H9 (cell line): ENCODE data around the gene VWA1. TPM values are rescaled to one million over a fixed set of nuclear protein-coding genes. Genes with fewer than 3 reads are reported as not detected.

ENCODE experiments used
- DNase-seq: peaks from one replicate; pipeline ENCODE4 v3.0.0-alpha.2; 2017
- H2AFZ ChIP-seq: one replicate; pipeline ENCODE4 v1.6.1; 2013; ENCODE audit warnings: mild to moderate bottlenecking, low read length, control low read depth, moderate library complexity
- H2AK5ac ChIP-seq: 2 replicates; pipeline ENCODE4 v1.6.1; 2013; ENCODE audit warnings: low read length, control low read depth, mixed read lengths; ENCODE audit not compliant: insufficient read length
- H2BK120ac ChIP-seq: one replicate; pipeline ENCODE4 v1.6.1; 2013; ENCODE audit warnings: low read depth, mild to moderate bottlenecking, low read length, control low read depth, inconsistent platforms; ENCODE audit not compliant: poor library complexity, severe bottlenecking
- H2BK12ac ChIP-seq: 2 replicates; pipeline ENCODE4 v1.6.1; 2013; ENCODE audit warnings: low read length, control low read depth, mixed read lengths, low read depth; ENCODE audit not compliant: insufficient read length
- H2BK15ac ChIP-seq: 2 replicates; pipeline ENCODE4 v1.6.1; 2013; ENCODE audit warnings: low read depth, low read length, control low read depth
- H2BK20ac ChIP-seq: one replicate; pipeline ENCODE4 v1.6.1; 2013; ENCODE audit warnings: low read depth, mild to moderate bottlenecking, low read length, control low read depth, inconsistent platforms; ENCODE audit not compliant: poor library complexity, severe bottlenecking
- H2BK5ac ChIP-seq: 2 replicates; pipeline ENCODE4 v1.6.1; 2013; ENCODE audit warnings: low read length, control low read depth, mixed read lengths; ENCODE audit not compliant: insufficient read length
- H3K14ac ChIP-seq: 2 replicates; pipeline ENCODE4 v1.6.1; 2013; ENCODE audit warnings: low read length, control low read depth; ENCODE audit not compliant: insufficient read depth
- H3K18ac ChIP-seq: 2 replicates; pipeline ENCODE4 v1.6.1; 2013; ENCODE audit warnings: low read depth, mild to moderate bottlenecking, mixed read lengths, low read length, control low read depth; ENCODE audit not compliant: insufficient read length
- H3K23ac ChIP-seq: 2 replicates; pipeline ENCODE4 v1.6.1; 2013; ENCODE audit warnings: low read length, control low read depth, mixed read lengths, low read depth; ENCODE audit not compliant: insufficient read length
- H3K23me2 ChIP-seq: 2 replicates; pipeline ENCODE4 v1.6.1; 2013; ENCODE audit warnings: low read depth, mild to moderate bottlenecking, mixed read lengths, low read length, control low read depth; ENCODE audit not compliant: insufficient read length, poor library complexity, severe bottlenecking
- H3K27ac ChIP-seq: 2 replicates; pipeline ENCODE4 v1.5.1; 2013; ENCODE audit warnings: low read length, control low read depth, mixed read lengths, low read depth; ENCODE audit not compliant: insufficient read length
- H3K27me3 ChIP-seq: 2 replicates; pipeline ENCODE4 v1.6.1; 2013; ENCODE audit warnings: low read length, control low read depth, inconsistent platforms; ENCODE audit not compliant: insufficient read depth
- H3K4ac ChIP-seq: 2 replicates; pipeline ENCODE4 v1.6.1; 2013; ENCODE audit warnings: low read depth, mild to moderate bottlenecking, control low read depth, inconsistent platforms, low read length, moderate library complexity
- H3K4me1 ChIP-seq: 2 replicates; pipeline ENCODE4 v1.6.1; 2013; ENCODE audit warnings: low read length, control low read depth, inconsistent platforms; ENCODE audit not compliant: insufficient read depth
- H3K4me2 ChIP-seq: 2 replicates; pipeline ENCODE4 v1.6.1; 2013; ENCODE audit warnings: low read length, control low read depth, mixed read lengths; ENCODE audit not compliant: insufficient read length, insufficient read depth
- H3K56ac ChIP-seq: 2 replicates; pipeline ENCODE4 v1.6.1; 2013; ENCODE audit warnings: low read depth, mild to moderate bottlenecking, mixed read lengths, low read length, control low read depth; ENCODE audit not compliant: insufficient read length
- H3K79me1 ChIP-seq: 2 replicates; pipeline ENCODE4 v1.6.1; 2013; ENCODE audit warnings: low read depth, mild to moderate bottlenecking, moderate library complexity, low read length, control low read depth, inconsistent platforms; ENCODE audit not compliant: insufficient read depth, poor library complexity, severe bottlenecking
- H3K79me2 ChIP-seq: 2 replicates; pipeline ENCODE4 v1.6.1; 2013; ENCODE audit warnings: low read length, control low read depth, inconsistent platforms; ENCODE audit not compliant: insufficient read depth
- H3K9ac ChIP-seq: 2 replicates; pipeline ENCODE4 v1.6.1; 2013; ENCODE audit warnings: low read length, control low read depth, mixed read lengths; ENCODE audit not compliant: insufficient read length; ENCODE audit errors: extremely low read depth
- H3K9me3 ChIP-seq: one replicate; pipeline ENCODE4 v1.6.1; 2013; ENCODE audit warnings: low read depth, low read length, inconsistent platforms; ENCODE audit not compliant: control insufficient read depth
- H3T11ph ChIP-seq: one replicate; pipeline ENCODE4 v1.6.1; 2013; ENCODE audit warnings: mild to moderate bottlenecking, low read length, control low read depth, inconsistent platforms
- H4K20me1 ChIP-seq: one replicate; pipeline ENCODE4 v1.6.1; 2013; ENCODE audit not compliant: control insufficient read depth, insufficient read length, insufficient read depth
- H4K5ac ChIP-seq: 2 replicates; pipeline ENCODE4 v1.6.1; 2013; ENCODE audit warnings: low read depth, mild to moderate bottlenecking, mixed read lengths, low read length, control low read depth; ENCODE audit not compliant: insufficient read length
- H4K8ac ChIP-seq: replicated peaks from 2 replicates; pipeline ENCODE4 v1.6.1; 2013; ENCODE audit warnings: low read length, control low read depth, mixed read lengths, low read depth; ENCODE audit not compliant: insufficient read length
- H4K91ac ChIP-seq: 2 replicates; pipeline ENCODE4 v1.6.1; 2013; ENCODE audit warnings: low read depth, mild to moderate bottlenecking, moderate library complexity, mixed read lengths, low read length, control low read depth; ENCODE audit not compliant: insufficient read length
- H3K27ac Mint-ChIP-seq, 3 experiments: 2 replicates in 2 of 3; 3 replicates in 1 of 3; pipeline ENCODE4 v1.8.0; 2020 to 2021; ENCODE audit warnings: mixed read lengths in 3 of 3, mild to moderate bottlenecking in 1 of 3, moderate library complexity in 1 of 3
- H3K27me3 Mint-ChIP-seq: 2 replicates; pipeline ENCODE4 v1.8.0; 2021; ENCODE audit warnings: low read depth, mild to moderate bottlenecking, moderate library complexity, mixed read lengths
- H3K36me3 Mint-ChIP-seq, 3 experiments: 2 replicates in 2 of 3; 3 replicates in 1 of 3; pipeline ENCODE4 v1.8.0; 2020 to 2021; ENCODE audit warnings: low read depth in 3 of 3, mixed read lengths in 3 of 3; ENCODE audit not compliant: insufficient read depth in 1 of 3
- H3K4me1 Mint-ChIP-seq, 2 experiments: 2 replicates each; pipeline ENCODE4 v1.8.0; 2020; ENCODE audit warnings: mixed read lengths in 2 of 2
- H3K4me3 Mint-ChIP-seq, 2 experiments: 2 replicates in 1 of 2; 3 replicates in 1 of 2; pipeline ENCODE4 v1.8.0; 2020 to 2021; ENCODE audit warnings: mild to moderate bottlenecking in 2 of 2, mixed read lengths in 2 of 2, moderate library complexity in 1 of 2
- H3K9me3 Mint-ChIP-seq, 2 experiments: 2 replicates in 1 of 2; 3 replicates in 1 of 2; pipeline ENCODE4 v1.8.0; 2020; ENCODE audit warnings: mild to moderate bottlenecking in 2 of 2, mixed read lengths in 2 of 2, moderate library complexity in 1 of 2
- WGBS: extraction: QIAGEN DNeasy Blood & Tissue Kit; methylation state at CpG from one replicate; pipeline ENCODE4 v1.1.7; 2013; ENCODE audit warnings: missing lambda C conversion rate, low lambda C conversion rate, mixed read lengths; ENCODE audit not compliant: insufficient read length; ENCODE audit errors: extremely low coverage; 5-methylcytosine and 5-hydroxymethylcytosine counted together
- total RNA-seq: library from RNA; stranded (reverse); gene quantifications from 2 replicates; pipeline ENCODE4 v1.2.1, GENCODE V29; 2021
- TF ChIP-seq, protein P1 (sequence below): fragments of 200-600 bp; sonication (generic); conservative IDR thresholded peaks from 3 replicates; pipeline ENCODE4 v1.8.0; 2021; ENCODE audit warnings: antibody characterized with exemption, mild to moderate bottlenecking

VWA1 gene
- total RNA-seq, 1 experiment from 2014 or later: 57.1 TPM

DNA sequence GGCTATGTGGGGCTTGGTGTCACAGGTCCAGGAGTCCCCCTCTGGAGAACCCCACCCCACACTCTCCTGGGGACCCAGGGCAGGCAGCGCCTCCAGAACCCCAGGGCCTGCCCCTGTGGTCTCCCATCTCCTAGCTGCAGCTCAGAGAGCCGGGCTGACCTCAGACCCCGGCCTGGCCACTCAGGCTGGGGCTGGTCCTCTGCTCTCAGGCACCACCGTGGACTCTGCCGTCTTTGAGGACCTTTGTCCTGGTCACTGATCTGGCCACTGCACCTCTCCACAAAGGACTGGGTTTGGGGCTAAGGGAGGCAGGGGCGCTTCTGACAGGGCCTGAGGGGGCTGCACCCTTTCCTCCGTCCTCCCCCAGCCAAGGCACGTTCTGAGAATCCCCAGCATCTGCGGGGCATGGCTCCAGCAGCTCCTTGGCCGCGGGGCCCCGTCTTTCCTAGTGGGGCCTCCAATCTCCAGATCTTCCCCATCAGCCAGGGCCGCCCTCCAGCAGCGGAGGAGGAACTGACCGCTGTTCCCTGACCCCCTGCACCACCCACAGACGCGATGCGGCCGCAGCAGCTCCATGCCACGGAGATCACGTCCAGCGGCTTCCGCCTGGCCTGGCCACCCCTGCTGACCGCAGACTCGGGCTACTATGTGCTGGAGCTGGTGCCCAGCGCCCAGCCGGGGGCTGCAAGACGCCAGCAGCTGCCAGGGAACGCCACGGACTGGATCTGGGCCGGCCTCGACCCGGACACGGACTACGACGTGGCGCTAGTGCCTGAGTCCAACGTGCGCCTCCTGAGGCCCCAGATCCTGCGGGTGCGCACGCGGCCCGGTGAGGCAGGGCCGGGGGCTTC lies 3.3 kb downstream of the VWA1 start:
- no peak overlapping the region for H3K27ac Mint-ChIP-seq

More for the DNA sequence above, 3.3 kb downstream of the VWA1 start:
- Mint-ChIP-seq H3K27me3 (no peaks in the 10 kb centered on the region), H3K9me3 (no peaks in the 10 kb centered on the region), H3K4me3 (no peak overlapping the region), H3K4me1 (peaks cover 10 to 19% of the 10 kb centered on the region in 2 experiments), H3K36me3 (peaks cover 0 to 9% (median 3%) of the 10 kb centered on the region in 3 experiments; a peak in 4 of 7 replicates)
- Histone ChIP-seq H3K27me3 (no peaks in the 10 kb centered on the region), H3T11ph (no peak overlapping the region), H3K79me2 (peaks cover 2% of the 10 kb centered on the region; the same call in 1 of the 2 replicates), H2BK15ac (no peak overlapping the region), H3K9ac (no peak overlapping the region), H3K79me1 (no peaks in the 10 kb centered on the region), H4K20me1 (no peaks in the 10 kb centered on the region), H4K5ac (no peak overlapping the region), H3K23me2 (peaks cover 10% of the 10 kb centered on the region), H3K27ac (no peak overlapping the region), H3K14ac (no peak overlapping the region; the same call in 1 of the 2 replicates), H2AK5ac (no peak overlapping the region), H2BK20ac (no peak overlapping the region), H3K4ac (no peak overlapping the region), H3K4me1 (no peaks in the 10 kb centered on the region; the same call in 1 of the 2 replicates), H3K18ac (no peak overlapping the region), H2BK12ac (no peak overlapping the region), H2BK120ac (no peak overlapping the region), H3K23ac (no peak overlapping the region), H3K4me2 (no peak overlapping the region), H4K91ac (no peak overlapping the region), H2AFZ (no peak overlapping the region), H4K8ac (no peak overlapping the region), H3K9me3 (no peaks in the 10 kb centered on the region), H3K56ac (no peak overlapping the region), H2BK5ac (no peak overlapping the region)
- TF ChIP-seq, protein P1, sequence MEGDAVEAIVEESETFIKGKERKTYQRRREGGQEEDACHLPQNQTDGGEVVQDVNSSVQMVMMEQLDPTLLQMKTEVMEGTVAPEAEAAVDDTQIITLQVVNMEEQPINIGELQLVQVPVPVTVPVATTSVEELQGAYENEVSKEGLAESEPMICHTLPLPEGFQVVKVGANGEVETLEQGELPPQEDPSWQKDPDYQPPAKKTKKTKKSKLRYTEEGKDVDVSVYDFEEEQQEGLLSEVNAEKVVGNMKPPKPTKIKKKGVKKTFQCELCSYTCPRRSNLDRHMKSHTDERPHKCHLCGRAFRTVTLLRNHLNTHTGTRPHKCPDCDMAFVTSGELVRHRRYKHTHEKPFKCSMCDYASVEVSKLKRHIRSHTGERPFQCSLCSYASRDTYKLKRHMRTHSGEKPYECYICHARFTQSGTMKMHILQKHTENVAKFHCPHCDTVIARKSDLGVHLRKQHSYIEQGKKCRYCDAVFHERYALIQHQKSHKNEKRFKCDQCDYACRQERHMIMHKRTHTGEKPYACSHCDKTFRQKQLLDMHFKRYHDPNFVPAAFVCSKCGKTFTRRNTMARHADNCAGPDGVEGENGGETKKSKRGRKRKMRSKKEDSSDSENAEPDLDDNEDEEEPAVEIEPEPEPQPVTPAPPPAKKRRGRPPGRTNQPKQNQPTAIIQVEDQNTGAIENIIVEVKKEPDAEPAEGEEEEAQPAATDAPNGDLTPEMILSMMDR: no peak
- no peak for DNase-seq
- no CpG with 5 or more reads among the region's 45 CpGs for WGBS
